ENCODE measurements around the gene TMPRSS5. TPM values are rescaled to one million over a fixed set of nuclear protein-coding genes. Genes with fewer than 3 reads are reported as not detected.

TMPRSS5 gene
- total RNA-seq, 4 donors from 2014 or later, result 1.5 TPM; not detected in 3

- H3K27me3 ChIP-seq, result no peaks in the 10 kb centered on the region
- peaks cover 0 to 6% (median 0%) of the 10 kb centered on the region in 4 donors for H3K9me3 ChIP-seq
- no peaks in the 10 kb centered on the region for H3K4me1 ChIP-seq
- H3K36me3 ChIP-seq, result no peaks in the 10 kb centered on the region
- H3K4me3 ChIP-seq, result no peak overlapping the region
- no peak overlapping the region for H3K27ac ChIP-seq
- TF ChIP-seq POLR2A (IDR thresholded peaks at IDR 0.05) (no peak), CTCF (IDR thresholded peaks at IDR 0.05) (no peak)
- DNase-seq, result no peak
Measured at GRCh38 chr11:113664981-113665710, 41.0 kb downstream of the TMPRSS5 start.

DNA sequence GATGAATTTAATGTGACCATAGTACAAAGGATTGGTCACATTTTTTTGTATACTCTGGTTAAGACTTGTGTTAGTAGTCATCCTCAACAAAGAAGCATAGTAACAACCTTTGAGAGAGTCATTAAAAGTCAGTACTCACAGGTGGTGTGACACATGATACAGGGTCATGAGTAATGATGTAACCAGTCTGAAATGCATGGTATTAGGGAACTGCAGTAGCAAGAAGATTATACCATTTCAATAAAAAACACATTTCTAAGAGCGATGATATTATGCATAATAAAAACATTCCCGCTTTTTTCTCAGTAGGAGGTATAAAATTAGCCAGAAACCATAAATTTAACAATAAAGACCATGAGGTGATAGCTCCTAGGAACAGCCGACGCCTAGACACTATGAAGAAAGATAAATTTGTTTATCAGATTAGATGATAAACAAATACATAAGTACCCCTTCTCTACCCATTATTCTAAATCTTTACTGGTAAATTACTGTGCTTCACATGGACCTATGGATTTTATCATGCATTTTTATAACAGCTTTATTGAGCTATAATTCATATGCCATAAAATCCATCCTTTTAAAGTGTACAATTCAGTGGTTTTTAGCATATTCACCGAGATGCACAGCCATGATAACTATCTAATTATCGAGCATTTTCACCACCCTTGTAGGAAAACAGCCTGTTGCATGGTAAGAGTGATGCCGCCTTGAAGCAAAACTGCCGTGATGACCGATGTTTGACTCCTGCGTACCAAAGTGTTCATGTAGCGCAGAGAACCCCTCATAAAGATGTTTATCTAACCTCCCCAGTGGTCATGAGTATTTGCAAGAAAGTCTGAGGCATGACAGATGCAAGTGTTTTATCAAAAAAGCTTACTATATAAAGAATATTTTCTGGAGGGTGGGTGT, 41.8 kb downstream of the TMPRSS5 start:
- TF ChIP-seq POLR2A (IDR thresholded peaks at IDR 0.05), result no peak
- no peak for TF ChIP-seq CTCF (IDR thresholded peaks at IDR 0.05)
- no peak for DNase-seq

DNA sequence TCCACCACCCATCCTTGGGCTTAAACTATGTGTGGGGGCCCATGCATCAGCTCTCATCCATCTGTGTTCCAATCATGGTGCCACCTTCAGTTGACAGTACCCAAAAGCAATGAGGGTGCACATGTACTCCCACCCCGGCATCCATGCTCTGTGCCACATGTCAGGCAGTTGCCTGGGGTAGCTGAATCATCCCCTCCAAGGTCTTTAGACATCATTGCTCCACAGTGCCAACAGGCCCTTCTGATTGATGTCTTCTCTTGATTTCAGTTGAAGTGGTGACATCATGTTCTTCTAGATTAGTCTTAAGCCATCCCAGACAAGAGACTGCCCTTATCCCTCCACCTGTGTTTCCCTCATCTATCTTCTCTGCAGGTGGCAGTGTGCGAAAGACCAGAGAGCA, 42.5 kb downstream of the TMPRSS5 start:
- DNase-seq, result no peak
- H3K27me3 ChIP-seq, result no peaks in the 10 kb centered on the region
- H3K4me3 ChIP-seq, result no peak overlapping the region
- no peaks in the 10 kb centered on the region for H3K4me1 ChIP-seq
- H3K9me3 ChIP-seq, result peaks cover 0 to 6% (median 0%) of the 10 kb centered on the region in 4 donors
- H3K36me3 ChIP-seq, result no peaks in the 10 kb centered on the region
- no peak for TF ChIP-seq CTCF (IDR thresholded peaks at IDR 0.05)
- TF ChIP-seq POLR2A (IDR thresholded peaks at IDR 0.05), result no peak
- no peak overlapping the region for H3K27ac ChIP-seq

More for the DNA sequence above, 41.8 kb downstream of the TMPRSS5 start:
- Histone ChIP-seq H3K9me3 (peaks cover 0 to 6% (median 0%) of the 10 kb centered on the region in 4 donors), H3K36me3 (no peaks in the 10 kb centered on the region), H3K4me3 (no peak overlapping the region), H3K4me1 (no peaks in the 10 kb centered on the region), H3K27ac (no peak overlapping the region), H3K27me3 (no peaks in the 10 kb centered on the region)

GRCh38 chr11:113655771-113656170, 50.3 kb downstream of the TMPRSS5 start:
- no peak for DNase-seq
- no peak overlapping the region for H3K4me3 ChIP-seq
- H3K36me3 ChIP-seq, result no peaks in the 10 kb centered on the region
- H3K27ac ChIP-seq, result no peak overlapping the region
- H3K9me3 ChIP-seq, result no peaks in the 10 kb centered on the region
- H3K27me3 ChIP-seq, result no peaks in the 10 kb centered on the region
- TF ChIP-seq CTCF (IDR thresholded peaks at IDR 0.05) (no peak), POLR2A (IDR thresholded peaks at IDR 0.05) (no peak)
- no peaks in the 10 kb centered on the region for H3K4me1 ChIP-seq

GRCh38 chr11:113651023-113651422, 55.1 kb downstream of the TMPRSS5 start:
- no peak for TF ChIP-seq CTCF (IDR thresholded peaks at IDR 0.05)
- no peak overlapping the region for H3K4me3 ChIP-seq

More at GRCh38 chr11:113651023-113651422, 55.1 kb downstream of the TMPRSS5 start:
- peaks cover 0 to 3% (median 0%) of the 10 kb centered on the region in 4 donors for H3K9me3 ChIP-seq
- no peak overlapping the region for H3K27ac ChIP-seq
- no peaks in the 10 kb centered on the region for H3K4me1 ChIP-seq
- no peaks in the 10 kb centered on the region for H3K36me3 ChIP-seq
- no peak for DNase-seq
- no peaks in the 10 kb centered on the region for H3K27me3 ChIP-seq
